NCI-H82 (cell line): ENCODE results near the gene HS3ST5.

Experiments used
- DNase-seq: peaks from one replicate; lab custom pipeline; 2025; lab: John Stamatoyannopoulos, UW

Gene HS3ST5, protein sequence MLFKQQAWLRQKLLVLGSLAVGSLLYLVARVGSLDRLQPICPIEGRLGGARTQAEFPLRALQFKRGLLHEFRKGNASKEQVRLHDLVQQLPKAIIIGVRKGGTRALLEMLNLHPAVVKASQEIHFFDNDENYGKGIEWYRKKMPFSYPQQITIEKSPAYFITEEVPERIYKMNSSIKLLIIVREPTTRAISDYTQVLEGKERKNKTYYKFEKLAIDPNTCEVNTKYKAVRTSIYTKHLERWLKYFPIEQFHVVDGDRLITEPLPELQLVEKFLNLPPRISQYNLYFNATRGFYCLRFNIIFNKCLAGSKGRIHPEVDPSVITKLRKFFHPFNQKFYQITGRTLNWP

DNA sequence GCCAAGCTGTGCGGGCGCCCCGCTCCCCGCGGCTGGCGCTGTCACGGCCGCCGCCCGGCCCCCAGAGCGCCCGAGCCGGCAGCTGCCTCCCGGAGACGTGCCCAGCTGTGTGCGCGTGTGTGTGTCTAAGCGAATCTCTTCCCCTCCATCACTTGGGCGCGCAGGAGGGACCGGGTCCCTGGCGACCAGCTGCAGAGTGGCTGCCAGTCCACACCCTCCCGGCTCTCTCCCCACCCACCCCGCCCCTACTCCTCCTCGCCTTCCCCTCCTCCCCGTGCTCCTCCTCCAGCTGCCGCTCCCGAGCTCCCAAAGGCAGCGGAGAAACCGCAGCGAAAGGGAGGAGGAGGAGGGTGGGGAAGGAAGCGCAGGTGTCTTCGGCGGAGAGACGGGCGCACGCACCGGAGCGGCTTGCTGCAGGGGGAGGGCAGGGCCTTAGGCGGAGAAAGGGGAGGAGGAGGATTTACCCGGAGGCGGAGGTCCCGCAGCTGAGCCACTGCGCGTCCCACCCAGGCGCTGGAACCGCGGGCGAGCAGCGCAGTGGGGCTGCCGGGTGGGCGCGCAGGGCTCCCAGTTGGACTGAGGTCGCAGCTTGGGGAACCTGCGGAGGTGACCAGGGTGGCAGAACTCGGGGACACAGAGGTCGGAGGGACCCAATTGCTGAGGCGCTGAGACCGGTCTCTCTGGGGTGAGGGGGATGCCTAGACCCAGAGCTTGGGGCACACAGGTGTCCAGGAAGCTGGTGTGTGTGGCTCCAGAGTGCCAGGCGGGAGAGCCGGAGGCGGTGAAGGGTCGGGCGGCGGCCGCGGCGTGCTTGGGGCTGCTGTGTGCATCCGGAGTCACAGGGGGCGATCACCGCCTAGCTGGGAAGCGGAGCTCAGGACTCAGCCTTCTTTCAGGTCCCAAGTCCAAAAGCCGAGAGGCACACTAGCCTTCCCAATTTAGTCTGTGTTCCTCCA lies at the start of gene HS3ST5:
Gene HS3ST5, minus strand, starts transcription at position 198 of the 956 bp plus-strand sequence. CDS start 280,178 bp downstream, outside the sequence.
- DNase-seq, result peak; percentile 79

DNA sequence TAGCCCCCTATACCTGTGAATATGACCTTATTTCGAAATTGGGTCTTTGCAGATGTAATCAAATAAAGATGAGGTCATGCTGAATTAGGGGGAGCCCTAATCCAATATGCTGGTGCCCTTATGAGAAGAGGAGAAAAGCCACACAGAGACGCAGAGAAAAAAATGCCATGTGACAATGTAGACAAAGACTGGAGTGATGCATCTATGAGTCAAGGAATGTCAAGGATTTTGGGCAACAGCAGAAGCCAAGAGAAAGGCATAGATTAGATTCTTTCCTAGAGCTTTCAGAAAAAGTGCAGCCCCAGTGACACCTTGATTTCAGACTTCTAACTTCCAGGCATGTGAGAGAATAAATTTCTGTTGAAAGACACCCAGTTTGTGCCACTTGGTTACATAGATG lies 47.4 kb upstream of the HS3ST5 start:
- DNase-seq, result no peak

DNA sequence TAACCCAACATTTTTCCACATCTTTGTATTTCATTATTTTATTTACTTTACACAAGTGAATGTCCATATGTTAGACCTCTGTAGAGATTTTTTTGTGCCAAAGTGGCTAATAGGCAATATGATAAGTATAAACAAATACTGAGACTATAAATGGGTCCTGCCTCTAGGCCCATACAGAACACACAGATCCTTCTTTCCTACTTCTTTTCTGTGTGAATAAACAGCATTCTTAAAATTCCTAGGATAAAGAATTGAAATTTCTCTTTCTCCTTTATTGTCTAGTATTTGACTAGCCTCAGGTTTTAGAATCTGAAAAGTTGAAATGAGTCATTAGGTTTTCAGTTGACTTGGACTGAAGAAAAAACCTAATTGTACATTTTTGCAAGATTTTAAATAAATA lies 46.3 kb upstream of the HS3ST5 start:
- DNase-seq, result no peak

DNA sequence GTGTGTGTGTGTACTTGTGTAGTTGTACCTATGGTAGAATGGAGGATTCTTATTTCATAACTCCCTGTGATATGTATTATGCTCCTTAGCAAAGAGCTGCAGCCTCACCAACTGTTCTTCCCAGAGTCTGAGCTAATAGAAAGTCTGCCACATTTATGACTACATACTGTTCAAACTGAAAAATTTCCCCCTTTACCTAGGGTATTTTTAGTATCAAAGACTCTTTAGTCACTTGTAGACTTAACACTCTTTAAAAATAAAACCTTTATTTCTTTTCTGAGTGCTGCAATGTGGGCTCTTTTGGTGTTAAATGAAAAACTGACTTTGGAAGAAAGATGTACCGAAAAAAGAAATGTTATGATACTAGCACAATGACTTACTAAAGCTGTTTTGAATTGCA lies 39.6 kb upstream of the HS3ST5 start:
- no peak for DNase-seq

DNA sequence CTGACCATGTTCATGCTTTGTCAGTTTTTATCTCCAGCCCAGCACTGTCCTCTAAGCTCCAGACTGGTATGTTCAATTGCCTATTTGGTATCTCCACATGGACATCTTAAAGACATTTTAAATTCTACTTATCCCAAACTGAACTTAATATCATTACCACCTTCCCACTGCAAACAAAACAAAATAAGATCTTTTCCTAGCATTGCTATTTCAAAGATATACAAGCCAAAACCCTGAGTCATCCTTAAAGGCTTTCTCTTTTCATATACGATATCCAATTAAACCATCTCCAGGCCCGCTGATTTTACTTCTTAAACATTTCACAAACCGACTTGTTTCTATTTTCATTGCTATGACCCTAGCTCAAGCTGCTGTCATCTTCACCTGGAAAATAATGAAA lies 35.1 kb upstream of the HS3ST5 start:
- DNase-seq, result no peak

DNA sequence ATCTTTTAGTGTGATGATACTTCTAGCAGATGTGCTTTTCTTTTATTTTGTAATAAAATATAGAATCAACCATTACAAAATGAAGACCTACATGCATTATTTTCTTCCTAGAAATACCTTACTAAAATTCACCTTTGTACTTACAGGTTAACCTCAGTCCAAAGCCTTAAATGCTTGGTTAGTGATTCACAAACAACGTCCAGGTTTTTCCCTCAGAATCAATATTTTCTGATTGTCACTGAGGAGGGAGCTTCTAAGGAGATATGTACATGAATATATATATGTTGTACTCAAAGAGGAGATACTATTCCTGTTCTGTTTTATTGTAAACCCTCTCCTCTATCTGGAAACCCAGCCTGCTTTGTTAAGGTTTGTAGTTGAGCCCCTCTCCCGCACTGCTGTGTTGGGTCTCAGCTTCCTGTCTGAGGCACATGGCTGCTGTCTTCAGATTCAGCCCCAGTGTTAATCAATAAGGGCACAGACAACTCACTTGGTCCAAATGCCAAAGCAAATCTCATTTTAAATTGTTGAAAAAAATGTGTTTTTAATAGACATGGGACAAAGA lies 33.9 kb upstream of the HS3ST5 start:
- no peak for DNase-seq

DNA sequence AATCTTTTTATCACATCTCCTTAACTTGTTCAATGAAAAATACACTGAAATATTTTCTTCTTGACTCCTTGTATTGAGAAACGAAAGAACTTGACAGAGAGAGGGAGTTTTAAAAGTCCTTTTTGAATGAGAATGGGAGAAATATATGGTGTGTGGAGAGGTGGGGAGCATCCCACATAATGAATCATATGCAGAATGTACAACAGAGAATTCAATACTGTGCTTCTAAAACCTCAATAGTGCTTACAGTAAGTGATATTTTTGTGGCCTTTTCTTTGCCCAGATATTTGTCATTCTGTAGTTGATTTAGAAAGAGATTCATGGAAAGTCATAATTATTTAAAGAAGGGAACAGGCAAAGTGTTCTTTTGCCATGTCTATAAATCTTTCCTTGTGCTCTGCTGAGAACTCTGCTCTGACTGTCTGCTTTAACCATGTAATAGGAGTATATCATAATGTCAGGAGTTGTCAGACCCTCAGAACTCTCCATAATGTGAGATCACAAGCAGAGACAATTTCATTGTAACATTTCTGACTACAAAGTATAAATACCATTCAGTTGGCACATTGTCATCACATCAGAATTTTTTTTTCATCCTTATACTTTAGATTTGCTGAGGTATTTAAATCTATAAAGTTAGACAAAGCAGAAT lies 32.8 kb upstream of the HS3ST5 start:
- DNase-seq, result no peak

DNA sequence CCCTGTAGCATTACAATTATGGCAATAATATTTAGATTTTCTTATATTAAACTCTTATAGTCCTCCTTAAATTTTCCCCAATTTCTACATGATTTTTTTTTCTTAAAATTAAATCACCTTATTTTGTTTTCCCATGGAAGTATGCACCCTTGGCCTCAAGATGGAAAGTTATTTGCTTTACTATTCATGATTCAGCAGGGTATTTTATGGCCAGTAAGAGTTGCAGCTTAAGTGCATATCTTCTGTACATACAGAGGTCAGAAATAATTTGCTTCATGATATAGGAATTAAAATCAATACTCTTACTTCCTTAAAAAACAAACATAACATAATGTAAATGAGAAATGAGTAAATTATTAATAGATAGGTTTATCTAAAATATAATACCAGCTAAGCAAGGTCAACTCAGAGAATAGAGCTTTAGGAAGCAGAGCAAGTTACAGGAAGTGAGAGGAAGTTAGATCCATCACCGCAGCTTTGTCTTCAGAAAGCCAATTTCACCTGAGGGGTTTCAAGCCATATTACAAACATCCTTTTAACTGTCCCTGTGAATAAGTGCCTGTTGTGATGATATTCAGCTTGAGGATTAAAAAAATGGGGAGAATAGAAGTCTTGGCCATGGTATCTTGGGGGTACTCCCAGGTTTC lies 24.6 kb upstream of the HS3ST5 start:
- no peak for DNase-seq

DNA sequence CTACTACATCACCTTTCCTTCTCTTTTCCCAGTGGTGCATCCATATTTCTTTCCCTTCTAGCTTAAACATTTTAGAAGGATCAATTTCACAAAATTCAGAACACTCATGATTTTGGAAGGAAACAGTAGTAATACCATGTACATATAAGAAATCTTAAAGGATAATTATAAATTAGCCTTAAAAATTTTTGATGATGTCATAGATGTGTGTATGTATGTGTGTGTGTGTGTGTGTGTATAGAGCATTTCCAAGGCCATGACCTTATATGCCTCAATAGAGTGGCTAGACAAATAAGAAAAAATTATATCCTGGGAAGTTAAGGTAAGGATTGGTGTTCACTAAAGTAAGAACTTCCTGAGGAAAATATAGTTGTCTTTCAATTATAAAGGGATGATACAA lies 24.1 kb upstream of the HS3ST5 start:
- DNase-seq, result no peak

DNA sequence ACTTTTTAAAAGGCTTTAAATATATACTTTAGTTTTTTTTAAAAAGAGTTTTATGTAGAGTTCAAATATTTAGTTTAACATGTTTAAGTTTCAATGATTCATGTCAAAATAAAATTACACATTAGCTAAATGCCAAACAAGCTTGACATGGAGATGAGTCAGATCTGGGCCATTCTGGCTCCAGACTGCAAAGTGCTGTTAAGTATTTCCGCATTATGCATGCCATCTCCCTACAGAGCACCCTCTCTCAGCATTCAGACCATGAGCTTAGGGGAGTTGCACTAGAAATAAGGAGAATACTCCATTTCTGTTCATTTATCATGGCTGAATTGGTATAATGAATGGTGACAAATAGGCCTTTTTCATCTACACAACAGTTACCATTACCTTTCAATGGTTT lies 21.5 kb upstream of the HS3ST5 start:
- no peak for DNase-seq

DNA sequence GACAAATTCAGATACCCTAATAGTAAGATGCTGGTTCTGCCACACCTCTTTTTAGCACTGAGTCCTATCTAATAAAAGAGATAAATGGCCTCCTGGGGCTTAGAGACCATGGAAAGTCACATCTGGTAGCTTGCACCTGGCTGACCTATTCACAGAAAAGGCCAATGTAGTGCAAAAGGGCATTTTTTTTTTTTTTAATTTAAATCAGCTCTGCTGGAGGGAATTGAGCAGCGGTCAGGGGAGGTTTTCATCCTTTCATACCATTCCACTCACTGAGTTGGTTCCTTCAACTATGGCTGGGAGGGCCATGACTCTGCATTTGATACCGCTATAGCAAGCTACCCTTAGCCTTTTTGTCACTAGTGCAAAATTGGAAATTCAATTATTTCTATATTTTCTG lies 20.1 kb upstream of the HS3ST5 start:
- no peak for DNase-seq

DNA sequence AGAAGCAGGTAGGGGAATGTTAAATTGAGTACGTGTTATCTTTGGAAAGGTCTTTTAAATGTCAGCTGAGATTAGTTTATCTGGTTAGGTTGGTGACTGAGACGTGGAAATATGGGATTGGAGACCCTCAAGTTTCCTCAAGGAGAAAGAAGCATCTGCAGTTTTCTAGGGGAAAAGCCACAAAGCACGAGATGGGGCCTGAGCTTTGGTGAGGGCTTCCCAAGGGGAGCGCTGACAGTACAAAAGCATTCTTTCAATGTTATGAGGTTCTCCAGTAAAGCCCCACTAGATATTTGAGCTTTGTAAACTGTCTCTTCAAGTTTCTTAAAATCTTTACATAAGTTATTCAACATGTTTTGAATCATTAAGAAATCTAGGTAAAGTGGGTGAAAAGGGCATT lies 19.6 kb upstream of the HS3ST5 start:
- DNase-seq, result no peak

DNA sequence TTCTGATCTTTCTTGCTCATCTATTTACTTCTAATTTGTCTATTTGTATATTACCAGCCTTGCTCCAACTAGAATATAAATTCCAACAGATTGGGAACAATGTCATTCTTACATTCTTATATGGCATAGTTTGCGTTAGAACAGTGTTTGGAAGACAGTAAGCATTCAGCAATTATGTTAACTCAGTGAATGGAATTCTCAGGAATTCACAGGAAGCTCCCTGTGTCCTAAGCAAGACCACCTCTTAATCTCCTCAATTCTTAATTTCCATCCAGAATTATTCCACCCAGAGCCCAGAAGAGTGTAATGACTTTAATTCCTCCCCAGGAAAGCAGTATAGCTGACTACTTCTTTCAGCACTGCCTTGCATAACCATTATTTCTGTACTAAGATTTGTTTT lies 18.2 kb upstream of the HS3ST5 start:
- DNase-seq, result no peak

DNA sequence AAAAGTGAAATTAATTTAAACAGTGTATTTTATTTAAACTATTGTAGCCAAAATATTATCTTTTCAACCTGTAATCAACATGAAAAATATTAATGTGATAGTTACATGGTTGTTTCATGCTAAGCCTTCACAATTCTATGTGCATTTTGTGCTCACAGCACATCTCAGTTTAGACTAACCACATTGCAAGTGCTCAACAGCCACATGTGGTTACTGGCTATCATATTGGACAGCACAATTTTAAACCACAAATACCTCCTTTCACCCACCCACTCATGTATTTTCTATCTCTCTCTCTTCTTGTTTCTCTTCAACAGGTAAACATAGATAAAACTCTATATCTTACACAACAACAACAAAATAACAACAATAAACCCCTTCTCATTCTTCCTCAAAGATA lies 12.5 kb upstream of the HS3ST5 start:
- no peak for DNase-seq

DNA sequence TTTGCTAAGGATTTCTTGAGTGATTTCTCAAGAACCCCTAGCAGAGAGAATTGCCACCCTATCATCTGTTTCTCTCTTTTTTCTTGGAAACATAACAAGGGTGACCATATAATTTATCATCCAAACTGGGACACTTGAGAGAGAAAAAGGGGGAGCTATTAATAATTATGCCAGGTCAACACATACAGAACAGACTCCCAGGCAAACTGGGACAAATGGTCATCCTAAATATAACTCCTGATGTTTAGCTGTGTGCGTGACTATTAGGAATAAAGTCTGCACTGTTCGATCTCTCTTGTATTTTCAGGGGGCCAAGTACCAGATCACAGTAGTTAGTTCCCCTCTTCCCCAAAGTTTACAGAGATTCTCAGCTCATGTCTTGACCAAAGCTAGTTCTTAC lies 11.7 kb upstream of the HS3ST5 start:
- no peak for DNase-seq

DNA sequence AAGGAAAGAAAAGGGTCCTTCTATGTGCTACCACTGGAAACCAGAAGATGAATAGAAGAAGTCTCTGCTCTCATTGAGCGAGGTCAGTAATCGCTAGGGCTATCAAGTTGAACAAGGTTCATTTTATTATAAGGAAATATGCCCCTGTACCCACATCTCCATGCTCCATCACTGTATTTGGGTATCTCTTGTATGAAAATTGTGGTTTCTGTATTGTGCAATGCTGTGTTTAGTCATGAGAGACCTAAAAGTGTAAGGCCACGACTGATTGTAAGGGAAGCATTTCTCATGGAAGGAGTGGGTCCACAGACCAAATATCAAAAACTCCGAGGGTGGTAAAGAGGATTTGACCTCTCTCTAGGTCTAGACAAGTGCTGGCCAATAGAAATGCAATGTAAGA lies 3.6 kb upstream of the HS3ST5 start:
- DNase-seq, result no peak

DNA sequence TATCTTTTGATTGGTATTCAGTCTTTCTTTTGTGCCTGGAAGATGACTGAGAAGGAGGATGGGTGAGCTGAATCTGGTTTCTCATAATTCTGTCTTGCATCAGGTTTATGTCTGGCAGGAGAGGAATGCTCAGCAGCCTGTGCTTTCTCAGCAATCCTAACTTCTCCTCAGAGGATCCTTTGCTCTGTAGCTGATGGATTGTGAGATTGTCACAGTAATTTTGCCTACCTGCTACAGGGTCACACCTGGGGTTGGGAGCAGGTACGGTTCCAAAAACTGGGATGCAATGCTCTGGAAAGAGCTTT lies 2.1 kb upstream of the HS3ST5 start:
- DNase-seq, result no peak

DNA sequence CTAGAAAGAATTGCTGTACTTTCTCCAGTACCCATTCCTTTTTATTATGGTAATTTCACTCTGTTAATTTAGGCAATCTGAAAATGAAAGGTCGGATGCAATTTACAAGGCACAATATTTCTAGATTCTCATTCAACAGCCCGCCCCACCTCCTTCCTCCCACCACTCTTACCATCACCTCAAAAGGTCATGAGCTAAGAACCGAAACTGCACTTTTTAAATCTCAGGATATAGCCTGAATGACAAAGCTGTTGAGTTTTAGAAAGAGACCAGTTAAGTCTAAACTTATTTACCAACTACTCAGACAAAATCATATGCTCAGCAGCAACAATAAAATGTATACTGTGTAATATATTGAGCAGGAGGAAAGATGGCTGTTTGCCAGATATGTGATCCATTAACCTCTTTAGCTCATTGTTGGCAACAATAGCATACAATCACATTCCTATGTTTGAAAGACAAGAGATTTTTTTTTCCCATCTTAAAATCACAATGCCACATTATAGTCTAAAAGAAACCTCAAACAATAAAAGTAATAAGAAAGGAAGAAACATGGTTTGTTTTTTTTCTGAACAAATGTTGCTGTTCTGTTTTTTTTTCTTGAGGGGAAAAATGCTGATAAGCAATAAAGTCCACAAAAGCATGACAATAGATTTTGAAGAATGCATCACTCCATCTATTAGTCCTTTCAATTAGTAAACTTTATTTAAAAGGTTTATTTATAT lies 1.6 kb upstream of the HS3ST5 start:
- no peak for DNase-seq

DNA sequence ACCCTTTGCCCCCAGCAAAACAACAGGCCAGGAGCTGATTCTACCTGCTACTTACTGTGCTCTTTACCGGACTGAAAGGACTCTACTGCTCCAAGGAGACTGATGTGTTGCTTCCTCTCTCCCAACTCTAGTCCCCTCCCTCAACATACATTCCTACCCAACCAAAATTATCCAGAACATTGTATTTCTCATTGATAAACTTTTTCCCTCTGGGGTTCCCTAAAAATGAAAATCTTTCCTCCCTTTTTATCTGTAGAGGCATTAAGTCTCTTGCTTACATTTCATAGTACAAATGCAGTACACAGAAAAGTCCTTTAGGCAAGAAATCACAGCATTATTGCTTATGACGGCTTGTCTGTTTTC lies 940 bp upstream of the HS3ST5 start:
- DNase-seq, result no peak

DNA sequence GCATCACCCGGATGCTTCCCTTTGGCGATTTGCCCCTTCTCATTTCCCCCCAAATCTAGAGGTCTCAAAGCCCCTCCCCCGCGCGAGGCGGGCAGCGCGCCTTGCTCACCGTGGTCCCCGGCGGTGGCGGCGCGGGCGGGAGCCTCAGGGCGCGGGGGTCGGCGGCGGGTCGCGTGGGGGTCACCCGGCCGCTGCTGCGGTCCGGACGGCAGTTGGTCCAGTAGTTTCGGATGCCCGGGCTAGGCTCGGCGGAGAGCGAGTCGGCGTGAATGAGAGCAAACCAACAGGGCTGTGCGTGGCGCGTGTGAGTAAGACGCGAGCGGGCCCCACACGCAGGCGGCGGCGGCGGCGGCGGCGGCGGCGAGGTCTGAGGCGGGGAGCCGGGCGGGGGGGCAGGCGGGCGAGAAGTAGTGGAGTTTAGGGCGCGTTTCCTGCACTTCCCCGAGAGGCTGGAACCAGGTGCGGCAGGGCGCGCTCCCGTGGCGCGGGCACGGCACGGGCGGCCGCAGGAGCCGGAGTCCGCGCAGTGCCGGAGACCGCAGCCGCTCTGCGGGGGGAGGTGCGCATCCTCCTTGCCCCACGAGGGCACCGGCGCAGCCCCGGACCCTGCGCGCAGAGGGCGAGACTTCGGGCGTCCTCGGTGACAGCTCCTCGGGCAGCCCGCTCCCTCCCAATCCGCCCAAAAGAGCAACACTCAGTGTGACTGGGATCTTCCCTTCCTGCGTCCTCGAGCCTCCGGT lies 567 bp downstream of the HS3ST5 start:
- peak; percentile 47 for DNase-seq

DNA sequence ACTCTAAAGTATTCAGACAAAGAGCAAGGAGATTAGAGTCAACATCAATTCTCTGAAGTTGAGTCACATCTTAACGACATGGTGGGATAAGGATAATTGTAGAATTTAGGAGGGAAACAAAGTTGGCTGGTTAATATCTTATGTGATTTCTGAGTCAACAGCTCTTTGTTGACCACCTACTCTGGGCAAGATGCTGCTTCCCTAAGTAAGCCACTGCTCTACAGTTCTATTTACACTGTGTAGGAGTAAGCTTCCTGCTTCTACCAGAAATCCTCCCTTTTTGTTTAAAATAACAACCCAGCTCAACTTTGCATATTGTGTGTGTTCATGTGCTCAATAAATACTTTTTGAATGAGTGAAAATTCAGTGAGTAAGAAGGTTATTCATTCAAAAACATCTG lies 3.1 kb downstream of the HS3ST5 start:
- no peak for DNase-seq
